Neural progenitor cell (in vitro differentiated cells): ENCODE results near the gene SFSWAP.
"Not testable (repeated sequence)": the region's sequence is repeated elsewhere in the genome, so short reads cannot be mapped to it uniquely, and the experiment has no call there.

Experiments
- EZH2 ChIP-seq: fragments of 200-600 bp; sonication (generic); IDR thresholded peaks from 2 replicates; pipeline ENCODE4 v1.6.1; 2017; ENCODE audit warnings: antibody characterized with exemption, mild to moderate bottlenecking, moderate library complexity
- TF ChIP-seq, protein P1 (sequence below): fragments of 200-600 bp; sonication (generic); IDR thresholded peaks from 2 replicates; pipeline ENCODE4 v1.5.1; 2017; ENCODE audit warnings: antibody characterized with exemption, mild to moderate bottlenecking

DNA sequence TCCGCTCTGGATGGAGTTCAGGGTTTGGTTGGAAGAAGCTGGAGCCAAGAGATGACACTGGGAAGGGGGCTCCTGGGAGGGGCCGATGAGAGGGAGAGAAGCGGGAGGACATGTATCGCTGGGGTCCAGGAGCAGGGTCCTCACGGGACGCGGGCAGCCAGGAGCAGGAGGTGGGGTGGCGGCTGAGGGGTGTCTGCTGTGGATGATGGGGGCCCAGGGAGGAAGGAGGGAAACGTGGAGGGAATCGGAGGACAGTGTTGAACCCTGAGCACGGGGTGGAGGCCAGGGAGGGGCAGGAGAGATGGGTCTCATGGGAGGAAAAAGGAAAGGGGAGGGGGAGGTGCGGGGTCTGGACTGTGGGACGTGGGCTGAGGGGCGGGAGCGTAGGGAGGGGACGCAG lies 31.7 kb upstream of the SFSWAP start:
- TF ChIP-seq, protein P1, sequence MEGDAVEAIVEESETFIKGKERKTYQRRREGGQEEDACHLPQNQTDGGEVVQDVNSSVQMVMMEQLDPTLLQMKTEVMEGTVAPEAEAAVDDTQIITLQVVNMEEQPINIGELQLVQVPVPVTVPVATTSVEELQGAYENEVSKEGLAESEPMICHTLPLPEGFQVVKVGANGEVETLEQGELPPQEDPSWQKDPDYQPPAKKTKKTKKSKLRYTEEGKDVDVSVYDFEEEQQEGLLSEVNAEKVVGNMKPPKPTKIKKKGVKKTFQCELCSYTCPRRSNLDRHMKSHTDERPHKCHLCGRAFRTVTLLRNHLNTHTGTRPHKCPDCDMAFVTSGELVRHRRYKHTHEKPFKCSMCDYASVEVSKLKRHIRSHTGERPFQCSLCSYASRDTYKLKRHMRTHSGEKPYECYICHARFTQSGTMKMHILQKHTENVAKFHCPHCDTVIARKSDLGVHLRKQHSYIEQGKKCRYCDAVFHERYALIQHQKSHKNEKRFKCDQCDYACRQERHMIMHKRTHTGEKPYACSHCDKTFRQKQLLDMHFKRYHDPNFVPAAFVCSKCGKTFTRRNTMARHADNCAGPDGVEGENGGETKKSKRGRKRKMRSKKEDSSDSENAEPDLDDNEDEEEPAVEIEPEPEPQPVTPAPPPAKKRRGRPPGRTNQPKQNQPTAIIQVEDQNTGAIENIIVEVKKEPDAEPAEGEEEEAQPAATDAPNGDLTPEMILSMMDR = not testable (repeated sequence)
- TF ChIP-seq EZH2 = not testable (repeated sequence)
